Tibial nerve (tissue), 4 donors: ENCODE data around the gene IFI44. TPM values are rescaled to one million over a fixed set of nuclear protein-coding genes. Genes with fewer than 3 reads are reported as not detected.

Experiments
- DNase-seq, 2 donors: peaks; one replicate each; pipeline ENCODE4 v3.0.0-alpha.2; 2019; ENCODE audit warnings: low spot score in 2 of 2
- H3K27ac ChIP-seq, 4 donors: fragments of 200-600 bp; sonication (generic) in 3 of 4; one replicate each; pipeline ENCODE4 v1.5.1; 2017 to 2019; ENCODE audit warnings: mild to moderate bottlenecking in 1 of 4
- H3K27me3 ChIP-seq, 2 donors: fragments of 200-600 bp; sonication (generic) in 1 of 2; one replicate each; pipeline versions ENCODE4 v1.5.1 to v1.6.0; 2017 to 2019
- H3K36me3 ChIP-seq, 3 donors: fragments of 200-600 bp; sonication (generic); one replicate each; pipeline ENCODE4 v1.5.1; 2018 to 2019
- H3K4me1 ChIP-seq, 4 donors: fragments of 200-600 bp; sonication (generic) in 3 of 4; one replicate each; pipeline ENCODE4 v1.5.1; 2017 to 2019
- H3K4me3 ChIP-seq, 4 donors: fragments of 200-600 bp; sonication (generic) in 3 of 4; one replicate each; pipeline ENCODE4 v1.5.1; 2017 to 2019; ENCODE audit warnings: mild to moderate bottlenecking in 1 of 4, moderate library complexity in 1 of 4
- H3K9me3 ChIP-seq, 4 donors: fragments of 200-600 bp; sonication (generic) in 3 of 4; one replicate each; pipeline ENCODE4 v1.5.1; 2017 to 2019
- EP300 ChIP-seq, 2 donors: sonication (generic); formaldehyde crosslinking; IDR thresholded peaks; one replicate each; pipeline ENCODE4 v1.6.1; 2017; ENCODE audit warnings: antibody characterized with exemption in 2 of 2, mild to moderate bottlenecking in 1 of 2
- POLR2A ChIP-seq, 2 donors: fragments of 450-650 bp; IDR thresholded peaks; one replicate each; pipeline ENCODE4 v1.6.1; 2017; ENCODE audit warnings: antibody characterized with exemption in 2 of 2, mild to moderate bottlenecking in 2 of 2, moderate library complexity in 2 of 2
- WGBS, 2 donors: methylation state at CpG; one replicate each; pipeline ENCODE4 v1.1.5; 2018; 5-methylcytosine and 5-hydroxymethylcytosine counted together
- total RNA-seq, 4 donors: library from RNA; depleted of rRNA; stranded (reverse); fragments of >200 nt; gene quantifications; one replicate each; pipeline ENCODE4 v1.1.0, GENCODE V29; 2016
- TF ChIP-seq, protein P1 (sequence below), 5 experiments: fragments of 200-600 bp in 3 of 5; fragments of 450-650 bp in 2 of 5; sonication (generic) in 3 of 5; IDR thresholded peaks; one replicate each; pipeline ENCODE4 v1.5.1; 2016 to 2019; ENCODE audit warnings: antibody characterized with exemption in 5 of 5, mild to moderate bottlenecking in 3 of 5, moderate library complexity in 2 of 5

Gene IFI44
- total RNA-seq, 4 donors from 2014 or later = 19.8 to 39.8 (median 27.3) TPM

- no peaks in the 10 kb centered on the region for H3K9me3 ChIP-seq
- peaks cover 0 to 7% (median 2%) of the 10 kb centered on the region in 4 donors for H3K4me1 ChIP-seq
- H3K36me3 ChIP-seq = peaks cover 0 to 5% (median 0%) of the 10 kb centered on the region in 3 donors
- no peak overlapping the region for H3K27ac ChIP-seq
- no peak for DNase-seq
- no peak for TF ChIP-seq EP300 (IDR thresholded peaks at IDR 0.05)
- TF ChIP-seq, protein P1, sequence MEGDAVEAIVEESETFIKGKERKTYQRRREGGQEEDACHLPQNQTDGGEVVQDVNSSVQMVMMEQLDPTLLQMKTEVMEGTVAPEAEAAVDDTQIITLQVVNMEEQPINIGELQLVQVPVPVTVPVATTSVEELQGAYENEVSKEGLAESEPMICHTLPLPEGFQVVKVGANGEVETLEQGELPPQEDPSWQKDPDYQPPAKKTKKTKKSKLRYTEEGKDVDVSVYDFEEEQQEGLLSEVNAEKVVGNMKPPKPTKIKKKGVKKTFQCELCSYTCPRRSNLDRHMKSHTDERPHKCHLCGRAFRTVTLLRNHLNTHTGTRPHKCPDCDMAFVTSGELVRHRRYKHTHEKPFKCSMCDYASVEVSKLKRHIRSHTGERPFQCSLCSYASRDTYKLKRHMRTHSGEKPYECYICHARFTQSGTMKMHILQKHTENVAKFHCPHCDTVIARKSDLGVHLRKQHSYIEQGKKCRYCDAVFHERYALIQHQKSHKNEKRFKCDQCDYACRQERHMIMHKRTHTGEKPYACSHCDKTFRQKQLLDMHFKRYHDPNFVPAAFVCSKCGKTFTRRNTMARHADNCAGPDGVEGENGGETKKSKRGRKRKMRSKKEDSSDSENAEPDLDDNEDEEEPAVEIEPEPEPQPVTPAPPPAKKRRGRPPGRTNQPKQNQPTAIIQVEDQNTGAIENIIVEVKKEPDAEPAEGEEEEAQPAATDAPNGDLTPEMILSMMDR (IDR thresholded peaks at IDR 0.05) = no peak
- no peak for TF ChIP-seq POLR2A (IDR thresholded peaks at IDR 0.05)
- no peaks in the 10 kb centered on the region for H3K27me3 ChIP-seq
- H3K4me3 ChIP-seq = no peak overlapping the region
Observed at GRCh38 chr1:78678324-78678723, 28.7 kb downstream of the IFI44 start.

DNA sequence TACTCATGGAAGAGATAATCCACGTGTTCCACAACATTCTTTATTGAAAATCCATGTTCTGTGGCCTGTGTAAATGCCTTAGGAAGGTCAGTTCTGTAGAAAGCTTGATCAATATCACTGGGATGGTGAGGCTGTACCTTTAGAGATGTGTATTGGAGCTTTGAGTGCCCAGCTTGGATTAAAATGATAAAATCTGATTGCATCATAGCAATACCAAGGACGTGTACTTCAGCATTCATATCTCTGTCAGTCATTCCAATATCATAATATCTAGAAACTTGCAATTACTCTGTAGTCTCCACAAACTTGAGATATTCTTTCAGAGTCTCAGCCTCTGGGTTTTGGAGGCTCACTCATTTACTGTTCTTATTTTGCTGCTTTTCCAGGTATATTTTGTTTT lies 31.6 kb downstream of the IFI44 start:
- TF ChIP-seq, protein P1 (IDR thresholded peaks at IDR 0.05) = no peak
- no peak for TF ChIP-seq POLR2A (IDR thresholded peaks at IDR 0.05)
- TF ChIP-seq EP300 (IDR thresholded peaks at IDR 0.05) = no peak
- DNase-seq = no peak
- H3K36me3 ChIP-seq = no peaks in the 10 kb centered on the region
- WGBS, 2 donors = 69 to 77% methylated on average over 2 of the region's 2 CpGs
- no peak overlapping the region for H3K27ac ChIP-seq
- H3K4me3 ChIP-seq = no peak overlapping the region
- peaks cover 0 to 7% (median 2%) of the 10 kb centered on the region in 4 donors for H3K4me1 ChIP-seq
- no peaks in the 10 kb centered on the region for H3K27me3 ChIP-seq
- H3K9me3 ChIP-seq = no peaks in the 10 kb centered on the region

DNA sequence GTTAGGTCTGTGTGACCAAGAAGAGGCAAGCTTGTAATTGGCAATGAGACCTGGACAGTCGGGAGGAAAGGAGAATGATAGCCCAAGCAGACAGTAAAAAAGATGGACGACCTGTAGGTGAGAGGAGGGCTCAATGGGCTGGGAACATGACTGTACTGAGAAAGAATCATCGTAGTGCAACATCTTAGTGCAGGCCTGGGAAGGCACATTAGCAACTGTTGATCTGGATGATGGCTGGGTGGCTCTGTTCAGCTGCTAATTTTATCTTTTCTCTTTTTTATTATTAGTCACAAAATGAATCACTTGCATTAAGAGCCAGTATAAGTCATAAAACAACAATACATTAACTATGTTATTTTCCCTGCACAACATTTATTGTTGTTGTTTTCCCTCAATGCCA lies 32.9 kb downstream of the IFI44 start:
- Histone ChIP-seq H3K27ac (no peak overlapping the region), H3K36me3 (no peaks in the 10 kb centered on the region), H3K9me3 (no peaks in the 10 kb centered on the region), H3K4me3 (no peak overlapping the region), H3K27me3 (no peaks in the 10 kb centered on the region), H3K4me1 (peaks cover 0 to 4% (median 0%) of the 10 kb centered on the region in 4 donors)
- no peak for DNase-seq
- TF ChIP-seq EP300 (IDR thresholded peaks at IDR 0.05) = no peak
- TF ChIP-seq, protein P1 (IDR thresholded peaks at IDR 0.05) = no peak
- TF ChIP-seq POLR2A (IDR thresholded peaks at IDR 0.05) = no peak
- WGBS, 2 donors = 55 to 71% methylated on average over 3 of the region's 3 CpGs

DNA sequence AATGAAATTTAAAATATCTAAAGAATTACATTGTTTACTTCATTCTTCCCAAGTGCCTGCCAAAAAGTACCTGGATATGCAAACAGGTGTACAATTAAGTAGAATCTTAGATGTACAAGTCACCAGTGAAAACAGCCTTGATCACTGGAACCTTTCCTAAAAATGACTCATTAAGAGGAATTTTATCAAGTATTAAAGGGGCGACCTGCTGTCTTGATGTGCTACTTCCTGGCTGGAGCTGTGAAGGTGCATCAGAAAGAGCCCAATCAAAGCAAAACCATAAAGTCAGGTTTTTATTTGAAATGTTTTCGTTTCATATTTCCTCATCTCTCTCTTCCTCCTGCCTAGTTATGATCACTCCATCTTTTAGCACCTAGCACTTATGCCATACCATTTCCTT lies 33.4 kb downstream of the IFI44 start:
- H3K27me3 ChIP-seq = no peaks in the 10 kb centered on the region
- WGBS, 2 donors = 77 to 86% methylated on average over 2 of the region's 2 CpGs
- no peak for DNase-seq
- no peak overlapping the region for H3K27ac ChIP-seq
- H3K36me3 ChIP-seq = no peaks in the 10 kb centered on the region
- H3K4me3 ChIP-seq = no peak overlapping the region
- TF ChIP-seq EP300 (IDR thresholded peaks at IDR 0.05) (no peak), POLR2A (IDR thresholded peaks at IDR 0.05) (no peak)
- TF ChIP-seq, protein P1 (IDR thresholded peaks at IDR 0.05) = no peak
- H3K9me3 ChIP-seq = no peaks in the 10 kb centered on the region
- H3K4me1 ChIP-seq = peaks cover 0 to 4% (median 0%) of the 10 kb centered on the region in 4 donors

DNA sequence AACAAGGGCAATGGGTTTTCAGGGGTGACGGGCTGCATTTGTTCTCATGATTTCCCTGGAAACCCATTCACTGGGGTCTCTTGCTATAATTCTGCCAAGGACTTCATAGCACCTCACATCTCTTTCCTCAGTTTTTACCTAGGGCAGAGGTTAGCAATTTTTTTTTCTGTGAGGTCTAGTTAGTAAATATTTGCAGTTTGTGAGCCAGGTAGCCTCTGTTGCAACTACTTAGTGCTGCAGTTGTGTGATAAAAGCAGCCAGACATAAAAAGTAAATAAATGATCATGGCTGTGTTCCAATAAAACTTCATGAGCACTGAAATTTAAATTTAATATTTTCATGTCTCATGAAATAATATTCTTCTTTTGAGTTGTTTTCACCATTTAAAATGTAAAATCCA lies 37.7 kb downstream of the IFI44 start:
- TF ChIP-seq POLR2A (IDR thresholded peaks at IDR 0.05) (no peak), EP300 (IDR thresholded peaks at IDR 0.05) (no peak)
- TF ChIP-seq, protein P1 (IDR thresholded peaks at IDR 0.05) = no peak
- Histone ChIP-seq H3K36me3 (no peaks in the 10 kb centered on the region), H3K27ac (peak overlapping the region in 3 of 4 donors; percentile 30 to 63 (median 53)), H3K27me3 (no peaks in the 10 kb centered on the region), H3K9me3 (no peaks in the 10 kb centered on the region), H3K4me3 (no peak overlapping the region), H3K4me1 (peaks cover 0 to 10% (median 0%) of the 10 kb centered on the region in 4 donors)
- DNase-seq = no peak
- WGBS, 2 donors = 84 to 87% methylated on average over 1 of the region's 1 CpG
